ENCODE measurements around the gene RFPL2.

The RFPL2 gene

DNA sequence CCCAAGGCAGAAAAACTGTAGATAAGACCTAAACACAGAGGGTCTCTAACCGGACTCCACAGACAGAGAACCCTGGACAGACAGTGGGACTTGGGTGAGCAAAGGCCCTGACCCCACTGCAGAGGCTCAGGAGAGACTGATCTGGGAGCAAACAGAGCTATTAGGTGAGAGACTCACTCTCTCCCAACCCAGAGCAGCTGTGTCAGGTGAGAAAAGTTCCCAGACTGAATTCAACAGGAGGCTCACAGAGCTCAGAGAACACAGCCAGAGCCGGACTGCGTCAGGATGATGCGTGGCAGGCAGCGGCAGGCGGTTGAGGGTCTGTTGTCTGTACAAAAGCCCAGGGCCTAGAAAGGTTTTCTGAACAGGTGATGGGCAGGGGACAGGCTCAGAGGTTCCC is 5.5 kb downstream of the RFPL2 start:
- TF ChIP-seq CTCF (IDR thresholded peaks at IDR 0.05), result no peak

DNA sequence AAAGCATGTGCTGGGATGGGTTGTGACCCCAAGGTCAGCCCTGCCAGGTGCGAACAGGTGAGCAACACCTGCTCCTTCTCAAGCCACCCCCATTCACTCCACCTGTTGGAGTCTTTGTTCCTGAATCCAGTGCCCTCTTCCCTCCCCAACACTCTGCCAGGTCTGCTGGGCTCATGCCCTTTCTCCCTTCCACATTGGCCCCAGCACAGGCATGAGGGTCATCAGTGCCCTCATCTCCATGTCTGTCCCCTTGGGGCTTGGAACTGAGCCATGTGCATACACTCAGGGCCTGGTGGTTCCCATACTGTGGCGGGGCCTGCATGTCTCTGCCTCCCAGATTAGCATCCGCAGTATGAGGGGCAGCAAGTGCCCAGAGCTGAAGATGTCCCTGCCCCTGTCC is 19.1 kb downstream of the RFPL2 start:
- no peak for TF ChIP-seq CTCF (IDR thresholded peaks at IDR 0.05)

GRCh38 chr22:32183625-32184024 is 21.2 kb downstream of the RFPL2 start:
- no peak for TF ChIP-seq CTCF (IDR thresholded peaks at IDR 0.05)

- TF ChIP-seq CTCF (IDR thresholded peaks at IDR 0.05), result no peak
These were observed 23.8 kb downstream of the RFPL2 start for GRCh38 chr22:32181043-32181442.

DNA sequence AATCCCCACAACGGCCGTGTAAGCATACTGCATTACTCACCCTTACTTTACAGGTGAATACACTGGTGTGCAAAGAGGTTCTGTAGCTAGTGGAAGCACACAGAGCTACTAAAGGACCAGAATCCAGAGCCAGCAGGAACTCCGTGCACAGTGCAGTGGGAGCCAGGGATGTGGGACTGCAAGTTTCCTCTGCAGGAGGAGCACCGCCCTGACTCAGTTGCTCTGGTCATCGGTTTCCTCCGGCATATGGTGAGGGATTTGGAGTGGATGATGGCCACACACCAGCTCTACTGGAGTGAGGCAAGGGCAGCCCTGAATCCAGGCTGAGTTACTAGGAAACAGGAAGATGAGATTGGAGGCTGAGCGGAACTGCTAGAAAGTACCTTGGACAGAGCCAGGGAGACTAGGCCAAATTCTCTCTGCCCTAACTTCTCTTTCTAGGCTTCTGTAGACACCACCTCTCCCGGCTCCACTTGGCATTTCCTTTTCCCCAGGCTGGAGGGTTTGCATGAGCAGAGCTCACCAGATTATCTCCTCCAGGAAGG is 27.6 kb downstream of the RFPL2 start:
- no peak for TF ChIP-seq CTCF (IDR thresholded peaks at IDR 0.05)

- no peak for TF ChIP-seq CTCF (IDR thresholded peaks at IDR 0.05)
These were observed 28.9 kb downstream of the RFPL2 start for GRCh38 chr22:32175683-32176644.

- no peak for TF ChIP-seq CTCF (IDR thresholded peaks at IDR 0.05)
These were observed 29.8 kb downstream of the RFPL2 start for GRCh38 chr22:32175115-32175514.
